Dendritic cell treated with granulocyte-macrophage colony-stimulating factor and Interleukin-4, amounts not matched to agents 40 ng/mL and 50 ng/mL, for 4 days (primary cell): Measurements from ENCODE around the gene IL13.
"Not testable (repeated sequence)": the region's sequence is repeated elsewhere in the genome, so short reads cannot be mapped to it uniquely, and the experiment has no call there.

Experiments used
- H3K27ac Mint-ChIP-seq: one replicate; pipeline ENCODE4 v1.8.0; 2022; ENCODE audit warnings: mild to moderate bottlenecking, mixed read lengths
- H3K27me3 Mint-ChIP-seq: one replicate; pipeline ENCODE4 v1.8.0; 2022; ENCODE audit warnings: mild to moderate bottlenecking, mixed read lengths
- H3K36me3 Mint-ChIP-seq: one replicate; pipeline ENCODE4 v1.8.0; 2022; ENCODE audit warnings: low read depth, mixed read lengths
- H3K4me1 Mint-ChIP-seq: one replicate; pipeline ENCODE4 v1.8.0; 2022; ENCODE audit warnings: low read depth, mixed read lengths
- H3K4me3 Mint-ChIP-seq: one replicate; pipeline ENCODE4 v1.8.0; 2022; ENCODE audit warnings: mild to moderate bottlenecking, moderate library complexity, mixed read lengths
- H3K9me3 Mint-ChIP-seq: one replicate; pipeline ENCODE4 v1.8.0; 2022; ENCODE audit warnings: mixed read lengths
- intact Hi-C: fragments of 100-400 bp; cut with micrococcal nuclease; formaldehyde crosslinking; loops from one replicate; pipeline ENCODE4 v1.15.0; 2022

IL13 gene

DNA sequence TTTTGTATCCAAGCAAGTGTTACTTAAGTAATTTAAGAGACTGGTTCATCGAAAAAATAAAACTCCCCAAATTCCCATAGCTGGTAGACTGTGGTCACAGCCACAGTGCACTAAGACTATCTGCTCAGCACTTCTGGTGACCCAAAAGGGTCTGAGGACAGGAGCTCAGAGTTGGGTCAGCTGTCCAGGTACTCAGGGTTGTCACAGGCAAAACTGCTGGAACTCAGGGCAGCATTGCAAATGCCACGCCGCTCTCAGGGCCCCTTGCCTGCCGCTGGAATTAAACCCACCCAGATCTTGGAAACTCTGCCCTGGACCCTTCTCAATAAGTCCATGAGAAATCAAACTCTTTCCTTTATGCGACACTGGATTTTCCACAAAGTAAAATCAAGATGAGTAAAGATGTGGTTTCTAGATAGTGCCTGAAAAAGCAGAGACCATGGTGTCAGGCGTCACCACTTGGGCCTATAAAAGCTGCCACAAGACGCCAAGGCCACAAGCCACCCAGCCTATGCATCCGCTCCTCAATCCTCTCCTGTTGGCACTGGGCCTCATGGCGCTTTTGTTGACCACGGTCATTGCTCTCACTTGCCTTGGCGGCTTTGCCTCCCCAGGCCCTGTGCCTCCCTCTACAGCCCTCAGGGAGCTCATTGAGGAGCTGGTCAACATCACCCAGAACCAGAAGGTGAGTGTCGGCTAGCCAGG, at the start of gene IL13:
TSS of gene IL13 (plus strand) at position 498 of the 705 bp plus-strand sequence. CDS start at position 512, 14 bp downstream.
- H3K4me1 Mint-ChIP-seq = peaks cover 12% of the 10 kb centered on the region
- H3K4me3 Mint-ChIP-seq = no peak within 1 kb of the TSS
- H3K9me3 Mint-ChIP-seq = no peaks in the 10 kb centered on the region
- peaks cover 42% of the 10 kb centered on the region for H3K27me3 Mint-ChIP-seq
- no peaks in the 10 kb centered on the region for H3K36me3 Mint-ChIP-seq
- intact Hi-C loops = no loop called here
- H3K27ac Mint-ChIP-seq = no peak within 1 kb of the TSS

DNA sequence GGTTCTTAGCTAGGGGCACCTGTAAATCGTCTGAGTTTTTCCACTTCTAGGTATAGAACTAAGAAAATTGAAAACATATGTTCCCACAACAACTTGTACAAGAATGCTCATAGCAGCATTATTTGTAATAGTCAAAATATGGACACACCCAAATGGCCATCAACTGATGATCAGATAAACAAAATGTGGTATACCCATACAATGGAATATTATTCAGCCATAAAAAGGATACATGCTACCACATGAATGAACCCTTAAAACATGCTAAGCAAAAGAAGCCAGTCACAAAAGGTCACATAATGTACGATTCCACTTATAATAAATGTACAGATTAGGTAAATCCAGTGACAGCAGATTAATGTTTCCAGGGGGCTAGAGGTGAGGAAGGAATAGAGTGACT, 46.0 kb upstream of the IL13 start:
- intact Hi-C loops = no loop called here

DNA sequence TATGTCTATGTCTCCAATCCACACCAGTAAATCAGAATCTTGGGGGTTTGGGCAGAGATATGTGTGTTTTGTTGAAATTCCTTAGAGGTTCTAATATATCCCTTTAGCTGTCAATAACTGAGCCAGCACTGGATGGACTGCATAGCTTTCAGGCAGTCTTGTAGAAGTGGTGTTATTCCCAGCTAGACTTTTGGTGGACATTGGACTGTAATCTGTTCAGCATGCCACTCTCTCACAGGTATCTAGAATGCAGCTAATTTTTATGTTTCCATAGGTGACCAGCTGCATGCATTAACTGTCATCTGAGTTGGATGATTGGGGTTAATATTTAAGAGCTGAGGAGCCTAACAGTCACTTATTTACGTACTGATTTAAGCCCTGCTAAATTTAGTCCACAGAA, 45.1 kb upstream of the IL13 start:
- no peaks in the 10 kb centered on the region for H3K4me1 Mint-ChIP-seq
- intact Hi-C loops = no loop called here
- peaks cover 58% of the 10 kb centered on the region for H3K36me3 Mint-ChIP-seq
- H3K27ac Mint-ChIP-seq = no peak overlapping the region
- no peaks in the 10 kb centered on the region for H3K27me3 Mint-ChIP-seq
- H3K4me3 Mint-ChIP-seq = no peak overlapping the region
- no peaks in the 10 kb centered on the region for H3K9me3 Mint-ChIP-seq

More for the DNA sequence above, 46.0 kb upstream of the IL13 start:
- no peaks in the 10 kb centered on the region for H3K9me3 Mint-ChIP-seq
- H3K36me3 Mint-ChIP-seq = peaks cover 55% of the 10 kb centered on the region
- H3K27ac Mint-ChIP-seq = no peak overlapping the region
- H3K4me3 Mint-ChIP-seq = no peak overlapping the region
- no peaks in the 10 kb centered on the region for H3K27me3 Mint-ChIP-seq
- H3K4me1 Mint-ChIP-seq = no peaks in the 10 kb centered on the region

DNA sequence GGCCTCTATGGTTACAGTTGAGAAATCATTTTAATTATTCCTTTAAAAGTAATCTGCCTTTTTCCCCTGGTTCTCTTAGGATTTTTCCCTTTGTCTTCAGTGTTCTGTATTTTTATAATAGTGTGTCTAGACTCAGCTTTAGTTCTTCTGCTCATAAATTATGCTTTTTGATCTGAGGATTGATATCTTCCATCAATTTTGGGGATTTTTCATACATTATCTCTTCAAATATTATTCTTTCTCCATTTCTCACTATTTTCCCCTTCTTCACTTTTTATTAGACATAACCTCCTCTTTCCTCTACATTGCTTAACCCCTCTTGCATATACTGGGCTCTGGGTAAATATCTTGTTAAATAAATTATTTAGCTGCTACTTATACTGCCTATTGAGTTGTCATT, 36.3 kb upstream of the IL13 start:
- no peak overlapping the region for H3K27ac Mint-ChIP-seq
- H3K9me3 Mint-ChIP-seq = no peaks in the 10 kb centered on the region
- peaks cover 75% of the 10 kb centered on the region for H3K36me3 Mint-ChIP-seq
- intact Hi-C loops = no loop called here
- H3K27me3 Mint-ChIP-seq = no peaks in the 10 kb centered on the region
- H3K4me1 Mint-ChIP-seq = no peaks in the 10 kb centered on the region
- H3K4me3 Mint-ChIP-seq = no peak overlapping the region

DNA sequence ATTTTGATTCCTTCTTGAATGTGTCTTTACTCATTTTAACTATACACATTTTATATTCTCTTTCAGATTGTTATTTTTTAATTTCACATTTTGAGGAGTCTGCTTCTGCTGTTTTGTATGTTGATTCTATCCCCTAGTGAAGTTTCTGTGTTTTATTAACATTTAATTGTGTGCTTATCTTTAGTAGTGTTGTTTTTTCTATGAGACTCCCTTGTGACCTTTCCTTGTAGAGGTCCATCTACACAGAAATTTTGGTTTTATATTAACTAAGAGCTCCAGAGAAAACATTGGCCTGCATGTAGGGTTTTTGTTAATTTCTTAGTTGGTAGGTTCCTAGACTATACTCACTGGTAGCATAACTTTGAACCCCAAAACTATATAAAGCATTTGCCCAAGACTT, 35.4 kb upstream of the IL13 start:
- Mint-ChIP-seq H3K4me3 (no peak overlapping the region), H3K27ac (no peak overlapping the region), H3K9me3 (no peaks in the 10 kb centered on the region), H3K36me3 (peaks cover 78% of the 10 kb centered on the region), H3K4me1 (no peaks in the 10 kb centered on the region), H3K27me3 (no peaks in the 10 kb centered on the region)
- intact Hi-C loops = no loop called here

DNA sequence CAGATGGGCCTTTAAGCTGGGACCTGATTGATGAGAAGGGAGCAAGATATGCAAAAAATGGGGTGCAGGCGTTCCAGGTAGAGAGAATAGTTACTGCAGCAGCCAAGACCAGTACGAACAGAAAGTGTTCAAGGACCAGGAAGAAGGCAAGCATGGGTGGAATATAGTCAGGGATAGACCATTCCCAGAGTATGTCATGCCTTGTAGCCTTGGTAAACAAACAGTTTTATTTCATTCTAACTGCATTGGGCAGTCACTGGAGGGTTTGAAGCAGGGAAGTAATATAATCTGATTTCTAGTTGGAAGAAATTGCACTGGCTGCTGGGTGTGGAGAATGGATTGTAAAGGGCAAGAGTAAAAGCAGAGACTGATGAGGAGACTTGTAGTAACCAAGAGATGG, 30.5 kb upstream of the IL13 start:
- no peak overlapping the region for H3K4me3 Mint-ChIP-seq
- H3K27me3 Mint-ChIP-seq = no peaks in the 10 kb centered on the region
- no peaks in the 10 kb centered on the region for H3K9me3 Mint-ChIP-seq
- intact Hi-C loops = no loop called here
- H3K36me3 Mint-ChIP-seq = peaks cover 68% of the 10 kb centered on the region
- H3K27ac Mint-ChIP-seq = no peak overlapping the region
- no peaks in the 10 kb centered on the region for H3K4me1 Mint-ChIP-seq

DNA sequence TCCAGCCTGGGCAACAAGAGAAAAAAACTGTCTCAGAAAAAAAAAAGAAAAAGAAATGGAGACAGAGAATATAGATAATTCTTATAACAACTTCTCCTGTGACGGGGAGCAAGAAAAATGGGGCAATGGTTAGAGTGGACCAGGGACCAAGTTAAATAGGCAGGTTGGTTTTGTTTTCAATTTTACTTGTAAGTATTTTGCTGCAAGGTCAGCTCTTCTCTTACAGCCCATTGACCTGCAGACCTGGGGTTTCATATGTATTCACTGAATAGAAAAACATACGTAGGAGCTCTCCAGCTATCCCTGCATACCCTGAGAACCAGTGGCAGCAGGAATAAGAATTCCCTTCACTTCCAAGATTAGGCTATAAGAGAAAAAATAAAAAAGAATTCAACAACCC, 29.2 kb upstream of the IL13 start:
- Mint-ChIP-seq H3K27me3 (no peaks in the 10 kb centered on the region), H3K4me3 (no peak overlapping the region), H3K4me1 (no peaks in the 10 kb centered on the region), H3K36me3 (peaks cover 65% of the 10 kb centered on the region), H3K27ac (no peak overlapping the region), H3K9me3 (no peaks in the 10 kb centered on the region)
- intact Hi-C loops = no loop called here

DNA sequence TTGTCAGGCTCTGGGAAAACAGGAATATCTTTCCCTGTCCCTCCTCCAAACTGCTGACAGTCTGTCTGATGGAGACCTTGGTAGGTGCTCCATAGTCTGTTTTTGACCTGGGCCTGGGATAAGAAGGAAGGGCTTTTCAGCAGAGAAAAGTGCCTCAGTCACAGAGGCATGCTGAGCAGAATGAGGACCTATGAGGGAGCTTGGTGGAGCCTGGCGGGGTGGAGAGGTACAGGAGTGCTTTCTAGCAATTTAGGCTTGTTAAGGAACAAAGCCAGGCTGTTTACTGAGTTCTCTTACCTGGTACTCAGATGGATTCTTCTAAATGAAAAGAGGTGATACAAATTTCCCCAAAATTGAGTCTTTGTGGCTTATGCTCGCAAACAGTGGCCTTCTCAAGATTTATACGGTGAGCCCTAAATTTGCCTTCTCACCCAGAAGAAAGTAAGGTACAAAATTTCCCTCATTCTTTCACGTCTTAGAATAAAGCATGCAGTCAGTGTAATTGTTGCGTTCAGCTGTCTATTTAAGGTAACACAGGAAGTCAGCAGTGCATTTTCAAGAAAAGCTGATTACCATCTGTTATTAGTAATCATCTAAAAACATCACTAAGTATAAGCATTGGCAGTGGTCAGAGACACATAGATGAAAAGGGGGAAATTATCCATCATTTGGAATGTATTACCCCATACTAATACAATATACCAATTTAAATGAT, 28.6 kb upstream of the IL13 start:
- no peaks in the 10 kb centered on the region for H3K4me1 Mint-ChIP-seq
- H3K4me3 Mint-ChIP-seq = no peak overlapping the region
- no peaks in the 10 kb centered on the region for H3K27me3 Mint-ChIP-seq
- peaks cover 71% of the 10 kb centered on the region for H3K36me3 Mint-ChIP-seq
- H3K9me3 Mint-ChIP-seq = no peaks in the 10 kb centered on the region
- intact Hi-C loops = no loop called here
- H3K27ac Mint-ChIP-seq = no peak overlapping the region

DNA sequence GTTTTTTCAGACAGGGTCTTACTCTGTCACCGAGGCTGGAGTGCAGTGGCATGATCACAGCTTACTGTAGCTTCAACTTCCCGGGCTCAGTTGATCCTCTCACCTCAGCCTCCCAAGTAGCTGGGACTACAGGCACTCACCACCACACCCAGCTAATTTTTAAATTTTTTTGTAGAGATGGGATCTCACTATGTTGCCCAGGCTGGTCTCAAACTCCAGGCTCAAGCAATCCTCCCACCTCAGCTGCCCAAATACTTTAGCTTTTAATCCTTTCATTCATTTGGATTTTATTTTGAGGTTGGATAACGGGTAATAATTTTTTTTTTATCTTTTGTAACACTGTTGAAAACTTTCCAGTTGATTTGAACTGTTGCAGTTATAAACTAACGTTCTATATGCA, 24.4 kb upstream of the IL13 start:
- H3K4me1 Mint-ChIP-seq, intact Hi-C loops, H3K4me3 Mint-ChIP-seq, H3K9me3 Mint-ChIP-seq, H3K27ac Mint-ChIP-seq, H3K27me3 Mint-ChIP-seq: not testable (repeated sequence)
- H3K36me3 Mint-ChIP-seq = peaks cover 75% of the 10 kb centered on the region

DNA sequence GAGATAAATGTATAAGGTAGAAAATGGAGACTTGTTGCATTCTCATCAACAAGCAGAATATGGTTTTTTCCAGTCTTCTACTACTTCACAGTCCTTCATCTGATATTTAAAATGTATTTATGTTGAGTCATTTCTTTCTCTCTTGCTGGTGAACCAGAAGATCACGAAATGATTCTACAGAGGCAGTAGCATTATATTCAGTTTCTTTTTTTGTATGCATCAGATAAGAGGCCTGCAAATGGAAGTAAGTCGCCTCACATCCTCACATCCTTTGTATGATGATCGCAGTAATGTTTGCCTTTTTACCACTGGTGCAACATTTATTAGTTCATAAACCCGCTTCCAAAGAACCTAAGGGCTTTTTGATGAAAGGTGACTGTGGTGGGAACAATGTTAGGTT, 22.1 kb upstream of the IL13 start:
- intact Hi-C loops = no loop called here

DNA sequence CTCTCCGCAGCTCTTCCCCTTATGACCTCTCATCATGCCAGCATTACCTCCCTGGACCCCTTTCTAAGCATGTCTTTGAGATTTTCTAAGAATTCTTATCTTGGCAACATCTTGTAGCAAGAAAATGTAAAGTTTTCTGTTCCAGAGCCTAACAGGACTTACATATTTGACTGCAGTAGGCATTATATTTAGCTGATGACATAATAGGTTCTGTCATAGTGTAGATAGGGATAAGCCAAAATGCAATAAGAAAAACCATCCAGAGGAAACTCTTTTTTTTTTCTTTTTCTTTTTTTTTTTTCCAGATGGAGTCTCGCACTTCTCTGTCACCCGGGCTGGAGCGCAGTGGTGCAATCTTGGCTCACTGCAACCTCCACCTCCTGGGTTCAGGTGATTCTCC, 20.7 kb upstream of the IL13 start:
- Mint-ChIP-seq H3K36me3 (peaks cover 82% of the 10 kb centered on the region), H3K4me1 (no peaks in the 10 kb centered on the region)

More for the DNA sequence above, 22.1 kb upstream of the IL13 start:
- H3K9me3 Mint-ChIP-seq = no peaks in the 10 kb centered on the region
- no peak overlapping the region for H3K4me3 Mint-ChIP-seq
- H3K36me3 Mint-ChIP-seq = peaks cover 85% of the 10 kb centered on the region
- no peak overlapping the region for H3K27ac Mint-ChIP-seq
- H3K4me1 Mint-ChIP-seq = no peaks in the 10 kb centered on the region
- H3K27me3 Mint-ChIP-seq = no peaks in the 10 kb centered on the region

DNA sequence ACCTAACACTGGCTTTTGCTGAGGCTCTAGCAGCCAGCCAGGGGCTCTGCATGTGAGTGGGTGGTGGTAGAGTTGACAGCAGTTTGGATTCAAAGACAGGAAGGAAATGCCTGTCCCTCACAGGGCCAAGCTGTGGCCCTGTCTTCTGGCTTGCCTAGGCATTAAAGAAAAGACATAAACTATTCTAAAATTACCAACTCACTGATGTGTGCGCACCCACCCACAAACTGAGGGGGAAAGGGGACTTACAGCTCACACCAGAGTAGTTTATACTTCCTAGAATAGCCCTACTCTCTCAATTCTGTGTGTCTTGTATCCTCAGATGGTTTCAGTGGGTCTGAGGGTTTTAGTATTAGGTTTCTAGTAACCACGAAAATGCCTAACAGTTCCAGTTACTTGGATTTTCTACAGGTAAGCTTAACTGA, 18.3 kb upstream of the IL13 start:
- peaks cover 78% of the 10 kb centered on the region for H3K36me3 Mint-ChIP-seq
- intact Hi-C loops = no loop called here
- no peak overlapping the region for H3K4me3 Mint-ChIP-seq
- no peaks in the 10 kb centered on the region for H3K4me1 Mint-ChIP-seq
- H3K27ac Mint-ChIP-seq = no peak overlapping the region
- no peaks in the 10 kb centered on the region for H3K27me3 Mint-ChIP-seq
- no peaks in the 10 kb centered on the region for H3K9me3 Mint-ChIP-seq

More for the DNA sequence above, 20.7 kb upstream of the IL13 start:
- no peaks in the 10 kb centered on the region for H3K27me3 Mint-ChIP-seq
- H3K4me3 Mint-ChIP-seq = no peak overlapping the region
- H3K9me3 Mint-ChIP-seq = no peaks in the 10 kb centered on the region
- H3K27ac Mint-ChIP-seq = no peak overlapping the region
- intact Hi-C loops = no loop called here

DNA sequence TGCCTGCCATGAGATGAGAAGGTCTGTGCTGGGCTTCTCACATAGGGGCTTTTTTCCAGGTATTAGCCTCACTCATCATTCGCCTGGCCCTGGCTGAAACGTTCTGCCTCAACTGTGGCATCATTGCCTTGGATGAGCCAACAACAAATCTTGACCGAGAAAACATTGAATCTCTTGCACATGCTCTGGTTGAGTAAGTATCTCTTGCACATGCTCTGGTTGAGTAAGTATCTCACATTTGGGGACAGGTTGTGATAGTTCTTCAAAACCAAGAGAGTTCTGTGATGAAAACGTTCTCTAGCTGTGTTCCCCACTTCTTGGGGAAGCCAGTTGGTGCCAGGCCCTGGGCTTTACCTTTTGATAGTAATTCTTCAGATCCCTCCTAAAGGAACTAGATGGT, 17.4 kb upstream of the IL13 start:
- no peaks in the 10 kb centered on the region for H3K4me1 Mint-ChIP-seq
- H3K4me3 Mint-ChIP-seq = no peak overlapping the region
- no peaks in the 10 kb centered on the region for H3K9me3 Mint-ChIP-seq
- peaks cover 79% of the 10 kb centered on the region for H3K36me3 Mint-ChIP-seq
- no peak overlapping the region for H3K27ac Mint-ChIP-seq
- H3K27me3 Mint-ChIP-seq = no peaks in the 10 kb centered on the region
- intact Hi-C loops = no loop called here

DNA sequence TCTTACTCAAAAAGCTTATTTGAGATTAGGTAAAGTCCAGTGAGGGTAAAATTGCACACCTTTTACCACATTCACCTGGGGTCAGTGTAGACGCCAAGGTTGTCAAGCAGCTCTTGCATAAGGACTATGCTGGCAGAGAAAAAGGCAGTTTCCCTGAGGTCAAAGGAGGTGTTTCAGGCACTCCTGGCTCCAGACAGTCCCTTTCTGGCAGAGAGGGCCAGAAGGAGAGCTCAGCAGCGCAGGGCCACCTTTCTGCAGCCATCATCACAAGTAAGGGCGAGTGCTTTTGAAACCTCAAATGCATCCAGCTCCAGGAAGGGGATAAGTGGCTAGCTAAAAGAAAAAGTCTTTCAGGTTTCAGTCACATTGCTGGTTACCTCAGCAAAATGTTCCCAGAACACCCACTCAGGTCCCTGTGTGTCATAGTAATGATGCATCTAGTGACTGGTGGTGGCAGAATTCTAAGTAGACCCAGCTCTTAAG, 16.7 kb upstream of the IL13 start:
- Mint-ChIP-seq H3K27me3 (no peaks in the 10 kb centered on the region), H3K4me1 (no peaks in the 10 kb centered on the region), H3K4me3 (no peak overlapping the region), H3K27ac (no peak overlapping the region), H3K9me3 (no peaks in the 10 kb centered on the region), H3K36me3 (peaks cover 73% of the 10 kb centered on the region)
- intact Hi-C loops = no loop called here
